Activated effector memory CD4-positive, alpha-beta T cell treated with anti-CD3 and anti-CD28 coated beads, Interleukin-2, amount 50 U/mL, for 16 hours (primary cell): ENCODE results near the gene MAP3K20.
"Not testable (repeated sequence)": the region's sequence is repeated elsewhere in the genome, so short reads cannot be mapped to it uniquely, and the experiment has no call there.

Experiments
- DNase-seq: peaks from one replicate; pipeline ENCODE4 v3.0.0-alpha.2; 2020

Gene MAP3K20

GRCh38 chr2:173075781-173076580, at the start of gene MAP3K20:
TSS of gene MAP3K20 (plus strand) at chr2:173075846. CDS start at chr2:173091032, 15,186 bp downstream.
- DNase-seq, result peak; percentile 76

- no peak for DNase-seq
Observed at GRCh38 chr2:173026479-173026878, 49.2 kb upstream of the MAP3K20 start.

GRCh38 chr2:173027181-173028128, 48.2 kb upstream of the MAP3K20 start:
- peak; percentile 87 for DNase-seq

- no peak for DNase-seq
Observed at GRCh38 chr2:173028141-173028540, 47.5 kb upstream of the MAP3K20 start.

- DNase-seq, result no peak
Observed at GRCh38 chr2:173028671-173029070, 47.0 kb upstream of the MAP3K20 start.

- DNase-seq, result no peak
Observed at GRCh38 chr2:173030561-173031490, 44.8 kb upstream of the MAP3K20 start.

- DNase-seq, result no peak
Observed at GRCh38 chr2:173032032-173032431, 43.6 kb upstream of the MAP3K20 start.

GRCh38 chr2:173033084-173033483, 42.6 kb upstream of the MAP3K20 start:
- DNase-seq, result no peak

GRCh38 chr2:173034143-173034542, 41.5 kb upstream of the MAP3K20 start:
- DNase-seq, result no peak

GRCh38 chr2:173037245-173038120, 38.2 kb upstream of the MAP3K20 start:
- no peak for DNase-seq

GRCh38 chr2:173038257-173038656, 37.4 kb upstream of the MAP3K20 start:
- not testable (repeated sequence) for DNase-seq

GRCh38 chr2:173040729-173041128, 34.9 kb upstream of the MAP3K20 start:
- no peak for DNase-seq

- DNase-seq, result no peak
Observed at GRCh38 chr2:173043476-173043875, 32.2 kb upstream of the MAP3K20 start.

GRCh38 chr2:173043897-173044519, 31.6 kb upstream of the MAP3K20 start:
- no peak for DNase-seq

GRCh38 chr2:173044686-173045085, 31.0 kb upstream of the MAP3K20 start:
- DNase-seq, result no peak

- no peak for DNase-seq
Observed at GRCh38 chr2:173045181-173045580, 30.5 kb upstream of the MAP3K20 start.

- no peak for DNase-seq
Observed at GRCh38 chr2:173048522-173048896, 27.1 kb upstream of the MAP3K20 start.

- no peak for DNase-seq
Observed at GRCh38 chr2:173048897-173049661, 26.6 kb upstream of the MAP3K20 start.

- no peak for DNase-seq
Observed at GRCh38 chr2:173049831-173050230, 25.8 kb upstream of the MAP3K20 start.

GRCh38 chr2:173050684-173051083, 25.0 kb upstream of the MAP3K20 start:
- no peak for DNase-seq
